ENCODE results near the gene ACP1. TPM values are rescaled to one million over a fixed set of nuclear protein-coding genes. Genes with fewer than 3 reads are reported as not detected.

Gene ACP1
- total and polyA plus RNA-seq, 2 of the 8 experiments (the other 6 are each of a cell fraction or from before 2014, with no cell fraction given) = 115 to 155 TPM

DNA sequence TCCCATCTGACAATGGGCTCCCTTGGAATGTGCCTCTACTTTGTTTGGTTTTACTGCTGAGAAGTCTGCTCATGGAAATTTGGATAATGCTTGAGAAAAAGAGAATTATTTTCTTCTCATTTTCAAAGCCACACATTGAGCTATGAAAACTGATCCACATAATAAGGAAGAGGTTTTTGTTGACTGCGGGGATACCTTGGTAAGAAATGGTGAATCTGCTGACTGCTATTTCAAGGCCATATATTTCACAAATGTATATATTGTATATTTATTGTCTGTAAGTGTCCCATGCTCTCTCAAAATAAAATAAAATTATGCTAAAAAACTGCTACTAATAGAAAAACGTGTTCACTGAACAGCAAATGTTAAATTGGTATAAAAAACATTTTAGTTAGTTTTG is 16.0 kb upstream of the ACP1 start:
- Histone ChIP-seq H3K4ac (replicated peaks; ENCODE audit: insufficient read length, low read depth, low read length) (no peak overlapping the region), H4K20me1 (replicated peaks in 1 of 2; ENCODE audit: control insufficient read depth in 1 of 2, insufficient read depth in 2 of 2, low read length in 2 of 2) (peaks cover 0 to 1% of the 10 kb centered on the region in 2 experiments), H3K14ac (ENCODE audit: insufficient read length) (no peak overlapping the region), H3K79me1 (ENCODE audit: low read depth, low read length) (no peaks in the 10 kb centered on the region), H2BK120ac (replicated peaks; ENCODE audit: low read depth, low read length) (no peak overlapping the region), H3K27me3 (replicated peaks in 1 of 4; ENCODE audit: control insufficient read depth in 3 of 4, extremely low read depth in 1 of 4, insufficient read depth in 3 of 4, low read length in 3 of 4) (no peaks in the 10 kb centered on the region), H2BK20ac (ENCODE audit: low read length) (no peak overlapping the region), H3K56ac (replicated peaks; ENCODE audit: insufficient read length, low read depth, low read length) (no peak overlapping the region), H3K4me2 (ENCODE audit: insufficient read depth in 1 of 2, low read depth in 2 of 2, low read length in 2 of 2) (no peak overlapping the region), H2BK15ac (ENCODE audit: low read length) (no peak overlapping the region), H2AK5ac (ENCODE audit: low read depth, low read length) (no peak overlapping the region), H2BK12ac (ENCODE audit: low read depth, low read length) (no peak overlapping the region), H3K23me2 (ENCODE audit: low read depth, low read length) (no peaks in the 10 kb centered on the region), H4K8ac (ENCODE audit: extremely low read depth, insufficient read depth, low read length) (no peak overlapping the region), H3K9me3 (ENCODE audit: insufficient read depth in 2 of 2, low read depth in 1 of 2, low read length in 1 of 2) (no peaks in the 10 kb centered on the region), H4K91ac (replicated peaks; ENCODE audit: insufficient read length, low read length) (no peak overlapping the region), H3K36me3 (ENCODE audit: control insufficient read depth in 2 of 4, insufficient read depth in 4 of 4, low read length in 3 of 4) (peaks cover 0 to 13% (median 5%) of the 10 kb centered on the region in 4 experiments; a peak in 4 of 8 replicates), H2AFZ (ENCODE audit: low read length) (no peak overlapping the region), H3K79me2 (ENCODE audit: control insufficient read depth in 1 of 2, insufficient read depth in 2 of 2, low read length in 2 of 2) (no peaks in the 10 kb centered on the region), H3K4me1 (replicated peaks in 1 of 4; ENCODE audit: control insufficient read depth in 3 of 4, insufficient read depth in 4 of 4, low read length in 3 of 4) (no peaks in the 10 kb centered on the region), H3K4me3 (ENCODE audit: extremely low read depth in 1 of 4, insufficient read depth in 2 of 4, low read depth in 3 of 4, low read length in 4 of 4) (no peak overlapping the region), H4K5ac (ENCODE audit: insufficient read length, low read depth, low read length) (no peak overlapping the region), H3K23ac (ENCODE audit: insufficient read length) (no peak overlapping the region), H3K18ac (ENCODE audit: extremely low read depth, low read length) (no peak overlapping the region), H3K27ac (ENCODE audit: low read depth, low read length) (no peak overlapping the region), H2BK5ac (ENCODE audit: low read depth, low read length) (no peak overlapping the region), H3K9ac (replicated peaks in 1 of 4; ENCODE audit: extremely low read depth in 1 of 4, low read depth in 3 of 4, low read length in 3 of 4) (no peak overlapping the region)
- CTCF ChIA-PET (ENCODE audit: partially characterized antibody) = interaction anchor here (1.0 to 6.6 kb wide), 2 partner anchors 8 to 10 kb away, joined by 3 to 38 read pairs; no protein-coding TSS in a partner anchor
- WGBS, 2 experiments (ENCODE audit: extremely low coverage in 1 of 2, insufficient coverage in 1 of 2, insufficient read length in 1 of 2, insufficient replicate concordance in 2 of 2, low coverage in 1 of 2, low lambda C conversion rate in 2 of 2, missing lambda C conversion rate in 1 of 2) = 91% methylated on average over 2 of the region's 2 CpGs; no CpG with 5 or more reads in 1 of the 2 experiments
- TF ChIP-seq CBX8 (IDR thresholded peaks at IDR 0.05; ENCODE audit: borderline replicate concordance, low read depth, low read length) = no peak
- FAIRE-seq (no peak), DNase-seq (ENCODE audit: low read depth in 1 of 2, low spot score in 2 of 2) (no peak)
- POLR2A ChIA-PET (ENCODE audit: partially characterized antibody) = interaction anchor here (1.6 kb wide), 1 partner anchor 13 kb away, joined by 5 read pairs; no protein-coding TSS in a partner anchor

Data from H1 (cell line).